IPS-11a (cell line): Measurements from ENCODE around the gene IL4R.
"Not testable (repeated sequence)": the region's sequence is repeated elsewhere in the genome, so short reads cannot be mapped to it uniquely, and the experiment has no call there.

Experiments
- H3K4me3 ChIP-seq: one replicate; pipeline ENCODE4 v1.5.1; 2013; ENCODE audit warnings: low read depth, low read length, control low read depth

Gene IL4R

GRCh38 chr16:27313422-27314160, at the start of gene IL4R:
Gene IL4R, plus strand, starts transcription at chr16:27313974. Its CDS starts 26,230 bp downstream, at chr16:27340204.
- peak within 1 kb of the TSS; percentile 65 for H3K4me3 ChIP-seq

GRCh38 chr16:27264151-27264550, 49.6 kb upstream of the IL4R start:
- no peak overlapping the region for H3K4me3 ChIP-seq

- no peak overlapping the region for H3K4me3 ChIP-seq
These were observed 47.8 kb upstream of the IL4R start for GRCh38 chr16:27265982-27266381.

- H3K4me3 ChIP-seq = no peak overlapping the region
These were observed 46.6 kb upstream of the IL4R start for GRCh38 chr16:27267037-27267677.

- peak within 1 kb of the TSS; percentile 31 for H3K4me3 ChIP-seq
These were observed 45.1 kb upstream of the IL4R start, which contains the start of gene NSMCE1 for GRCh38 chr16:27268376-27269299. Gene NSMCE1, minus strand, starts transcription at chr16:27268772. Its CDS starts 11,202 bp downstream, at chr16:27257570.

GRCh38 chr16:27269300-27270150, 44.2 kb upstream of the IL4R start:
- no peak overlapping the region for H3K4me3 ChIP-seq

GRCh38 chr16:27270349-27270748, 43.4 kb upstream of the IL4R start:
- H3K4me3 ChIP-seq = no peak overlapping the region

- no peak overlapping the region for H3K4me3 ChIP-seq
These were observed 41.7 kb upstream of the IL4R start for GRCh38 chr16:27272076-27272475.

GRCh38 chr16:27272697-27273096, 41.1 kb upstream of the IL4R start:
- H3K4me3 ChIP-seq = not testable (repeated sequence)

GRCh38 chr16:27273330-27273669, 40.5 kb upstream of the IL4R start:
- H3K4me3 ChIP-seq = no peak overlapping the region

- H3K4me3 ChIP-seq = no peak overlapping the region
These were observed 39.9 kb upstream of the IL4R start for GRCh38 chr16:27273670-27274423.

GRCh38 chr16:27274424-27274874, 39.3 kb upstream of the IL4R start:
- not testable (repeated sequence) for H3K4me3 ChIP-seq

- H3K4me3 ChIP-seq = no peak overlapping the region
These were observed 38.4 kb upstream of the IL4R start for GRCh38 chr16:27275394-27275793.

GRCh38 chr16:27281243-27281642, 32.5 kb upstream of the IL4R start:
- H3K4me3 ChIP-seq = no peak overlapping the region

GRCh38 chr16:27284865-27285675, 28.7 kb upstream of the IL4R start:
- no peak overlapping the region for H3K4me3 ChIP-seq

- no peak overlapping the region for H3K4me3 ChIP-seq
These were observed 28.0 kb upstream of the IL4R start for GRCh38 chr16:27285676-27286196.

GRCh38 chr16:27286451-27286850, 27.3 kb upstream of the IL4R start:
- no peak overlapping the region for H3K4me3 ChIP-seq

GRCh38 chr16:27287051-27287811, 26.5 kb upstream of the IL4R start:
- H3K4me3 ChIP-seq = no peak overlapping the region
